ENCODE measurements around the gene STK11. TPM values are rescaled to one million over a fixed set of nuclear protein-coding genes. Genes with fewer than 3 reads are reported as not detected.

STK11 gene
- total RNA-seq, 1 donor from 2014 or later, result 67.6 TPM

GRCh38 chr19:1220976-1221903 is 15.7 kb downstream of the STK11 start:
- ChIA-PET CTCF (interaction anchor here (1.2 kb wide), 1 partner anchor 220 kb away, joined by 3 read pairs; no protein-coding TSS in a partner anchor), POLR2A (interaction anchor here (0.5 to 0.6 kb wide), 2 partner anchors 9 to 204 kb away, joined by 3 read pairs; no protein-coding TSS in a partner anchor)
- H3K36me3 Mint-ChIP-seq (ENCODE audit: low read depth), result peaks cover 25% of the 10 kb centered on the region
- DNase-seq (no peak), ATAC-seq (ENCODE audit: low read depth) (no peak)
- H3K4me3 Mint-ChIP-seq, result no peak overlapping the region
- no peaks in the 10 kb centered on the region for H3K27me3 Mint-ChIP-seq
- no peak for TF ChIP-seq CTCF (IDR thresholded peaks at IDR 0.05)
- H3K9me3 Mint-ChIP-seq, result no peaks in the 10 kb centered on the region
- no peak overlapping the region for H3K27ac Mint-ChIP-seq
- peaks cover 2% of the 10 kb centered on the region for H3K4me1 Mint-ChIP-seq
- intact Hi-C loops (cut with micrococcal nuclease), result no loop called here

GRCh38 chr19:1221904-1222255 is 16.3 kb downstream of the STK11 start:
- CTCF ChIA-PET, result no interaction called here
- peaks cover 22% of the 10 kb centered on the region for H3K36me3 Mint-ChIP-seq (ENCODE audit: low read depth)
- no peaks in the 10 kb centered on the region for H3K27me3 Mint-ChIP-seq
- intact Hi-C loops (cut with micrococcal nuclease), result no loop called here
- H3K4me1 Mint-ChIP-seq, result peaks cover 2% of the 10 kb centered on the region
- no peak for DNase-seq
- TF ChIP-seq CTCF (IDR thresholded peaks at IDR 0.05), result no peak
- ATAC-seq (ENCODE audit: low read depth), result no peak
- H3K9me3 Mint-ChIP-seq, result no peaks in the 10 kb centered on the region
- no peak overlapping the region for H3K4me3 Mint-ChIP-seq
- no peak overlapping the region for H3K27ac Mint-ChIP-seq
- POLR2A ChIA-PET, result interaction anchor here (0.6 kb wide), 1 partner anchor 204 kb away, joined by 3 read pairs; no protein-coding TSS in a partner anchor

GRCh38 chr19:1222394-1222793 is 16.8 kb downstream of the STK11 start:
- no peak overlapping the region for H3K27ac Mint-ChIP-seq
- no peaks in the 10 kb centered on the region for H3K9me3 Mint-ChIP-seq
- intact Hi-C loops (cut with micrococcal nuclease), result no loop called here
- POLR2A ChIA-PET, result no interaction called here
- ATAC-seq (ENCODE audit: low read depth) (peak; percentile 47), DNase-seq (no peak)
- H3K4me3 Mint-ChIP-seq, result no peak overlapping the region
- no peak for TF ChIP-seq CTCF (IDR thresholded peaks at IDR 0.05)
- peaks cover 2% of the 10 kb centered on the region for H3K4me1 Mint-ChIP-seq
- H3K27me3 Mint-ChIP-seq, result no peaks in the 10 kb centered on the region
- peaks cover 24% of the 10 kb centered on the region for H3K36me3 Mint-ChIP-seq (ENCODE audit: low read depth)
- CTCF ChIA-PET, result no interaction called here

GRCh38 chr19:1223018-1223855 is 17.7 kb downstream of the STK11 start:
- DNase-seq (no peak), ATAC-seq (ENCODE audit: low read depth) (peak; percentile 64)
- H3K9me3 Mint-ChIP-seq, result no peaks in the 10 kb centered on the region
- CTCF ChIA-PET, result no interaction called here
- H3K27me3 Mint-ChIP-seq, result no peaks in the 10 kb centered on the region
- no peak for TF ChIP-seq CTCF (IDR thresholded peaks at IDR 0.05)
- H3K4me3 Mint-ChIP-seq, result no peak overlapping the region
- H3K27ac Mint-ChIP-seq, result no peak overlapping the region
- POLR2A ChIA-PET, result no interaction called here
- peaks cover 23% of the 10 kb centered on the region for H3K36me3 Mint-ChIP-seq (ENCODE audit: low read depth)
- H3K4me1 Mint-ChIP-seq, result peaks cover 2% of the 10 kb centered on the region
- intact Hi-C loops (cut with micrococcal nuclease), result no loop called here

Data from activated B cell treated with CpG ODN at 0.5 μM for 24 hours (primary cell).